Hepatocyte (in vitro differentiated cells): ENCODE results near the gene GPR65.

Experiments used
- EZH2 ChIP-seq: fragments of 200-600 bp; sonication (generic); IDR thresholded peaks from 2 replicates; pipeline ENCODE4 v1.6.1; 2016; ENCODE audit warnings: antibody characterized with exemption, mild to moderate bottlenecking, borderline replicate concordance
- TF ChIP-seq, protein P1 (sequence below): fragments of 200-600 bp; sonication (generic); IDR thresholded peaks from 2 replicates; pipeline ENCODE4 v1.5.1; 2016; ENCODE audit warnings: antibody characterized with exemption, mild to moderate bottlenecking; ENCODE audit not compliant: poor library complexity

DNA sequence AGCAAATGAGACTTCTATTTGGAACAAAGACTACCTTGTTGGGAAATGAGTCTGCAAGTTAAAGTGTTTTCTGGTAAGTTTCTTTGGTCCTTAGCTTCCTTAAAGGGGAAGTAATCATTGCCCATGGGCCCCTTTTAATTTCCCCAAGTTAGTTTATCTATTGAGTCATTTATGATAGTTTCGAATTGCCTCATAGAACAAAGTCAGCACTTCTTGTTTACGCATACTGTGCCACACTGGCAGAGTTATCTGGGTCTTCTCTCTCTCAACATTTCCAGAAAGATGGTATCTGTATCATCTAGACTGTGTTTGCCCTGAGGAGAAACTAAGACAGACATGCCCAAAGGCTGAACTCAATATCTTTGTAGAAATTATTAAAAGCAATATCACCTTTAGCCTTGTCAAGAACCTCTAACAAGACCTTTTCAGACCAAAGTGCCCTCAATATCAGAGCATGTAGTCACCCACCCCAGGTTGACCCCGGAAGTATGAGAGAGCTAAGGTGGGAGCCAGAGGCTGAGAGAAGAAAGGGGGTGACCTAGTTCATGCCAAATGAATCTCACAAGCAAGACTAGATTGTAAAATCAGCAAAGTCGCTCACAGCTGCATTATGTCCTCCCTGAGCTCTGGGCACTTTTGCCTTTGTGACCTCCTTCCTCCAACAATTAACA, 40.0 kb downstream of the GPR65 start:
- TF ChIP-seq, protein P1, sequence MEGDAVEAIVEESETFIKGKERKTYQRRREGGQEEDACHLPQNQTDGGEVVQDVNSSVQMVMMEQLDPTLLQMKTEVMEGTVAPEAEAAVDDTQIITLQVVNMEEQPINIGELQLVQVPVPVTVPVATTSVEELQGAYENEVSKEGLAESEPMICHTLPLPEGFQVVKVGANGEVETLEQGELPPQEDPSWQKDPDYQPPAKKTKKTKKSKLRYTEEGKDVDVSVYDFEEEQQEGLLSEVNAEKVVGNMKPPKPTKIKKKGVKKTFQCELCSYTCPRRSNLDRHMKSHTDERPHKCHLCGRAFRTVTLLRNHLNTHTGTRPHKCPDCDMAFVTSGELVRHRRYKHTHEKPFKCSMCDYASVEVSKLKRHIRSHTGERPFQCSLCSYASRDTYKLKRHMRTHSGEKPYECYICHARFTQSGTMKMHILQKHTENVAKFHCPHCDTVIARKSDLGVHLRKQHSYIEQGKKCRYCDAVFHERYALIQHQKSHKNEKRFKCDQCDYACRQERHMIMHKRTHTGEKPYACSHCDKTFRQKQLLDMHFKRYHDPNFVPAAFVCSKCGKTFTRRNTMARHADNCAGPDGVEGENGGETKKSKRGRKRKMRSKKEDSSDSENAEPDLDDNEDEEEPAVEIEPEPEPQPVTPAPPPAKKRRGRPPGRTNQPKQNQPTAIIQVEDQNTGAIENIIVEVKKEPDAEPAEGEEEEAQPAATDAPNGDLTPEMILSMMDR = no peak
- TF ChIP-seq EZH2 = no peak
